ENCODE measurements around the gene ZBTB20. TPM values are rescaled to one million over a fixed set of nuclear protein-coding genes. Genes with fewer than 3 reads are reported as not detected.

ZBTB20 gene
- total RNA-seq, 2 experiments from 2014 or later, result 8.1 TPM

- Mint-ChIP-seq H3K27ac (no peak overlapping the region), H3K9me3 (ENCODE audit: insufficient read depth) (no peaks in the 10 kb centered on the region), H3K36me3 (ENCODE audit: low read depth) (no peaks in the 10 kb centered on the region), H3K4me3 (no peak overlapping the region), H3K4me1 (ENCODE audit: low read depth) (peaks cover 3% of the 10 kb centered on the region), H3K27me3 (ENCODE audit: low read depth) (no peaks in the 10 kb centered on the region)
- CTCF ChIA-PET, result interaction anchor here (0.6 kb wide), 1 partner anchor 276 kb away, joined by 5 read pairs; no protein-coding TSS in a partner anchor
- no peak for DNase-seq
- ATAC-seq, result no peak
- POLR2A ChIA-PET, result no interaction called here
Observed at GRCh38 chr3:114350690-114351089, 796.4 kb downstream of the ZBTB20 start.

DNA sequence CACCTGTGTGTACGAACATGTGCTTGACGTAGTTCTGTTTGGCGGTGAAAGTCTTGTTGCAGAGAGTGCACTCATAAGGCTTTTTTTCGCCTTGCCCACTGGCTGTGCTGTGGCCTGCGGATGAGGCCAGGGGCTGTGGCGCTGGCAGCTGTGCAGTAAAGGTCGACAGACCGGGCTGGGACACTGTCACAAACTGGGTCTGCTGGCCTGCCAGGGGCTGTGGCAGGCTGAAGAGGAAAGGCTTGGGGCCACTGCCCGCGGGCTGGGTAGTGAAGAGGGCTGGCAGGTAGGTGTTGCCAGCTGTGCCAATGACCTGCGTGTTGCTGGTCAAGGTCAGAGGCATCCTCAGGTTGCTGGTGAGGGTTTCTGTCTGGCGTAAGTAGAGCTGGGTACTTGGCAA lies 796.8 kb downstream of the ZBTB20 start:
- no peak overlapping the region for H3K4me3 Mint-ChIP-seq
- ChIA-PET POLR2A (no interaction called here), CTCF (interaction anchor here (0.6 to 2.1 kb wide), 2 partner anchors 12 to 275 kb away, joined by 5 to 6 read pairs; no protein-coding TSS in a partner anchor)
- no peaks in the 10 kb centered on the region for H3K9me3 Mint-ChIP-seq (ENCODE audit: insufficient read depth)
- no peaks in the 10 kb centered on the region for H3K36me3 Mint-ChIP-seq (ENCODE audit: low read depth)
- H3K4me1 Mint-ChIP-seq (ENCODE audit: low read depth), result peaks cover 5% of the 10 kb centered on the region
- H3K27me3 Mint-ChIP-seq (ENCODE audit: low read depth), result no peaks in the 10 kb centered on the region
- H3K27ac Mint-ChIP-seq, result no peak overlapping the region
- DNase-seq (no peak), ATAC-seq (no peak)

GRCh38 chr3:114344492-114344891 lies 802.6 kb downstream of the ZBTB20 start:
- CTCF ChIA-PET, result no interaction called here
- H3K4me3 Mint-ChIP-seq, result no peak overlapping the region
- POLR2A ChIA-PET, result no interaction called here
- no peaks in the 10 kb centered on the region for H3K36me3 Mint-ChIP-seq (ENCODE audit: low read depth)
- ATAC-seq (no peak), DNase-seq (no peak)
- H3K9me3 Mint-ChIP-seq (ENCODE audit: insufficient read depth), result no peaks in the 10 kb centered on the region
- H3K27me3 Mint-ChIP-seq (ENCODE audit: low read depth), result no peaks in the 10 kb centered on the region
- no peak overlapping the region for H3K27ac Mint-ChIP-seq
- H3K4me1 Mint-ChIP-seq (ENCODE audit: low read depth), result peaks cover 5% of the 10 kb centered on the region

- Mint-ChIP-seq H3K4me3 (peak overlapping the region; percentile 32), H3K9me3 (ENCODE audit: insufficient read depth) (no peaks in the 10 kb centered on the region), H3K27me3 (ENCODE audit: low read depth) (no peaks in the 10 kb centered on the region), H3K4me1 (ENCODE audit: low read depth) (peaks cover 32% of the 10 kb centered on the region), H3K27ac (peak overlapping the region; percentile 54), H3K36me3 (ENCODE audit: low read depth) (peaks cover 7% of the 10 kb centered on the region)
- ATAC-seq, result no peak
- DNase-seq, result no peak
- CTCF ChIA-PET, result interaction anchor here (0.7 to 1.2 kb wide), 3 partner anchors 48 to 126 kb away, joined by 3 to 5 read pairs (median 5); no protein-coding TSS in a partner anchor
- POLR2A ChIA-PET, result interaction anchor here (0.8 kb wide), 1 partner anchor 48 kb away, joined by 3 read pairs; no protein-coding TSS in a partner anchor
Observed at GRCh38 chr3:114338651-114339357, 808.3 kb downstream of the ZBTB20 start.

GRCh38 chr3:114336857-114337256 lies 810.2 kb downstream of the ZBTB20 start:
- POLR2A ChIA-PET, result no interaction called here
- Mint-ChIP-seq H3K9me3 (ENCODE audit: insufficient read depth) (peaks cover 8% of the 10 kb centered on the region), H3K4me3 (no peak overlapping the region), H3K4me1 (ENCODE audit: low read depth) (peaks cover 44% of the 10 kb centered on the region), H3K36me3 (ENCODE audit: low read depth) (peaks cover 14% of the 10 kb centered on the region), H3K27me3 (ENCODE audit: low read depth) (no peaks in the 10 kb centered on the region), H3K27ac (no peak overlapping the region)
- CTCF ChIA-PET, result interaction anchor here (0.9 to 3.6 kb wide), 7 partner anchors 27 to 123 kb away, joined by 3 to 11 read pairs (median 3); no protein-coding TSS in a partner anchor
- ATAC-seq (no peak), DNase-seq (no peak)

DNA sequence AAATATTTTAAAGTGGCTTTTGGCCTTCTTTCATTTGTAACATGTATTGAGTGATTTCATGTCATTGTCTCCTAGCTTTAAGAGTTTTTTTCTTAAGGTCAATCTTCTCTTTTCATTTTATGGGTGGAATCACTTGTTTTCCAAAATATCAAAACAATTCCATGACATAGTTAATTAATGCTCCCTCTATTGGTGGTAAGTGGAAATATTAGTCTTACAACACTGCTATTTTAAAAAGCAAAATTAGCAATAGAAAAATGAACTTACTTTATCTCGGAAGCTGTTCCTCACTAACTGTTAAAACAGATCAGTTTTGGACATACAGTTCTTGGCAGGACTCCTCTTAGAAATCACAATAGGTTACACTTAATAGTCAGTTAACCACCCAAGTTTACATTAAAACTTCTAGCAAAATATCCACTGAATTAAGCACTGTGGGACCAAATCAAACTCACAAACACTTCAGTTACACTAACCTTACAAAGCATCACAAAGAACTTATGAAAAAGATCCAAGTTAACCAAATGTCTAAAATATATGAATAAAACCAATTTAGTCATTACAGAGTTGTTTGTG lies 810.9 kb downstream of the ZBTB20 start:
- peaks cover 48% of the 10 kb centered on the region for H3K4me1 Mint-ChIP-seq (ENCODE audit: low read depth)
- ChIA-PET CTCF (interaction anchor here (0.7 to 3.6 kb wide), 11 partner anchors 11 to 315 kb away, joined by 3 to 20 read pairs (median 4); no protein-coding TSS in a partner anchor), POLR2A (interaction anchor here (0.8 kb wide), 1 partner anchor 38 kb away, joined by 3 read pairs; no protein-coding TSS in a partner anchor)
- H3K9me3 Mint-ChIP-seq (ENCODE audit: insufficient read depth), result peaks cover 9% of the 10 kb centered on the region
- H3K27me3 Mint-ChIP-seq (ENCODE audit: low read depth), result no peaks in the 10 kb centered on the region
- ATAC-seq, result no peak
- H3K36me3 Mint-ChIP-seq (ENCODE audit: low read depth), result peaks cover 17% of the 10 kb centered on the region
- DNase-seq, result no peak
- no peak overlapping the region for H3K4me3 Mint-ChIP-seq
- no peak overlapping the region for H3K27ac Mint-ChIP-seq

DNA sequence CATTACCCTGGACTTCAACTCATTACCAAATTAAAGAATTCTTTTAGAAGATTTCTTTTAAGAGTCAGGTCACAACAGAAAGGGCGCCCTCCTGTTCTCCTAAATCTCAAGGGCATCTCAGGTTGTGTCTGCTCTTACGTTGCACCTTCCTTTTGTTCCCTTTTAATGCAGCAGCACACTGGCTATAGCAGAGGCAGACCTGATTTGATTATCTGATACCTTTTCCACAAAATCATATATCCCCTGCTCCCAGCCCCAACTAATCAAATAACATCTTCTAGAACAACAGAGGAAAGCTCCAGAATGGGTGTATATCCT lies 813.2 kb downstream of the ZBTB20 start:
- POLR2A ChIA-PET, result interaction anchor here (1.4 kb wide), 1 partner anchor 10 kb away, joined by 4 read pairs; no protein-coding TSS in a partner anchor
- H3K4me3 Mint-ChIP-seq, result no peak overlapping the region
- peak overlapping the region; percentile 35 for H3K27ac Mint-ChIP-seq
- no peaks in the 10 kb centered on the region for H3K27me3 Mint-ChIP-seq (ENCODE audit: low read depth)
- peaks cover 24% of the 10 kb centered on the region for H3K36me3 Mint-ChIP-seq (ENCODE audit: low read depth)
- CTCF ChIA-PET, result interaction anchor here (1.2 to 3.6 kb wide), 7 partner anchors 10 to 179 kb away, joined by 3 to 20 read pairs (median 11); no protein-coding TSS in a partner anchor
- DNase-seq, result no peak
- H3K4me1 Mint-ChIP-seq (ENCODE audit: low read depth), result peaks cover 59% of the 10 kb centered on the region
- H3K9me3 Mint-ChIP-seq (ENCODE audit: insufficient read depth), result peaks cover 9% of the 10 kb centered on the region
- ATAC-seq, result no peak

DNA sequence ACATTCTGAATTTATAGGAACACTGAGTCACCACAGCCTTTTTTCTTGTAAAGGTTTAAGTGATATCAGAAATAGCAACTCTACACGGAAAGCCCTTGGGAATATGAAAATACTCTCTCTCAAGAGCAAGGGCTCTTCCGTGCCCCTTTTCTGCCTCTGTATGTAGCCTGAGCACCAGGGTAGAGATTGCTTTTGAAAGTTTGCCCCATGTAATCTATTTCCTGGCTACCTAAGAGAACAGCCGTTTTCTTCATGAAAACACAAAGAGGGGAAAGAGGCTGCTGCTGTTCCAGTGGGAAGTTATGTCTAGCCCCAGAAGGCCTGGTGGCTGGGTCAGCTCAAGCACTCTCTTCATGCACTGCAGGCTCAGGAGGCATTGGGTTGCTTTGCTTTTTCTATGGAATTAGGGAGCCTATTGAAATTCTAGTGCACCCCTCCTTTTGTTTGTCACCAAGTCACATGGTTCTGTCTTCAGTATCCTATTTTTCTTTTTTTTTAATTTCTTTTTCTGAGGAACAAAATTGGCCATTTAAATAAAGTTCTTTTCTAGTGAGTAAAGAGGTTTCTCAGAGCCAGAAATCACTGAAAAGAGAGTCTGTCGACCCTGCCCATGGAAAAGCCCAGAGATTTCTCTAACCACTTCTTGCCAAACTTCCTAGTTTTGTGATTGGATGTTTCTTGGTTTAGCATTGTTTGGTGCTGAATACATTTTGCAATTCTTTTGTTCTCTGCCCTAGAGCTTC lies 813.7 kb downstream of the ZBTB20 start:
- Mint-ChIP-seq H3K27me3 (ENCODE audit: low read depth) (no peaks in the 10 kb centered on the region), H3K4me3 (no peak overlapping the region), H3K27ac (peak overlapping the region; percentile 35), H3K4me1 (ENCODE audit: low read depth) (peaks cover 60% of the 10 kb centered on the region), H3K9me3 (ENCODE audit: insufficient read depth) (peaks cover 9% of the 10 kb centered on the region), H3K36me3 (ENCODE audit: low read depth) (peaks cover 26% of the 10 kb centered on the region)
- ChIA-PET POLR2A (no interaction called here), CTCF (interaction anchor here (1.2 to 3.4 kb wide), 3 partner anchors 9 to 43 kb away, joined by 3 to 20 read pairs (median 16); no protein-coding TSS in a partner anchor)
- DNase-seq (no peak), ATAC-seq (peak; percentile 5)

- Mint-ChIP-seq H3K9me3 (ENCODE audit: insufficient read depth) (peaks cover 9% of the 10 kb centered on the region), H3K27me3 (ENCODE audit: low read depth) (no peaks in the 10 kb centered on the region), H3K27ac (peak overlapping the region; percentile 73), H3K4me1 (ENCODE audit: low read depth) (peaks cover 59% of the 10 kb centered on the region), H3K4me3 (no peak overlapping the region), H3K36me3 (ENCODE audit: low read depth) (peaks cover 21% of the 10 kb centered on the region)
- peak; percentile 45 for ATAC-seq
- POLR2A ChIA-PET, result no interaction called here
- CTCF ChIA-PET, result no interaction called here
- DNase-seq, result no peak
Observed at GRCh38 chr3:114332342-114333179, 814.5 kb downstream of the ZBTB20 start.

GRCh38 chr3:114331710-114332109 lies 815.4 kb downstream of the ZBTB20 start:
- Mint-ChIP-seq H3K36me3 (ENCODE audit: low read depth) (peaks cover 21% of the 10 kb centered on the region), H3K27ac (no peak overlapping the region), H3K4me3 (no peak overlapping the region), H3K27me3 (ENCODE audit: low read depth) (no peaks in the 10 kb centered on the region), H3K9me3 (ENCODE audit: insufficient read depth) (peaks cover 9% of the 10 kb centered on the region), H3K4me1 (ENCODE audit: low read depth) (peaks cover 63% of the 10 kb centered on the region)
- CTCF ChIA-PET, result interaction anchor here (0.8 kb wide), 1 partner anchor 41 kb away, joined by 4 read pairs; no protein-coding TSS in a partner anchor
- ATAC-seq (no peak), DNase-seq (no peak)
- POLR2A ChIA-PET, result no interaction called here

GRCh38 chr3:114331007-114331406 lies 816.1 kb downstream of the ZBTB20 start:
- Mint-ChIP-seq H3K27ac (no peak overlapping the region), H3K36me3 (ENCODE audit: low read depth) (peaks cover 21% of the 10 kb centered on the region), H3K4me1 (ENCODE audit: low read depth) (peaks cover 62% of the 10 kb centered on the region), H3K9me3 (ENCODE audit: insufficient read depth) (peaks cover 9% of the 10 kb centered on the region), H3K27me3 (ENCODE audit: low read depth) (no peaks in the 10 kb centered on the region), H3K4me3 (no peak overlapping the region)
- no peak for ATAC-seq
- DNase-seq, result no peak
- ChIA-PET POLR2A (no interaction called here), CTCF (interaction anchor here (0.8 kb wide), 1 partner anchor 40 kb away, joined by 4 read pairs; no protein-coding TSS in a partner anchor)
